HG03159 (cell line): ENCODE results near the gene TAS1R3.
"Not testable (repeated sequence)": the region's sequence is repeated elsewhere in the genome, so short reads cannot be mapped to it uniquely, and the experiment has no call there.

ENCODE experiments used
- ATAC-seq: cut with Tn5 transposase; IDR thresholded peaks from one replicate; pipeline ENCODE4 v1.9.1; 2021; ENCODE audit warnings: mild to moderate bottlenecking, moderate library complexity; ENCODE audit not compliant: unreplicated experiment

TAS1R3 gene

GRCh38 chr1:1307923-1308755, 22.9 kb upstream of the TAS1R3 start, which contains the start of the genes ACAP3 and PUSL1:
Gene ACAP3 (minus strand): TSS chr1:1307930. CDS start chr1:1307815, 115 bp downstream.
Gene PUSL1 (plus strand): TSS chr1:1308597. CDS start chr1:1308644, 47 bp downstream.
- ATAC-seq, result peak; percentile 59

DNA sequence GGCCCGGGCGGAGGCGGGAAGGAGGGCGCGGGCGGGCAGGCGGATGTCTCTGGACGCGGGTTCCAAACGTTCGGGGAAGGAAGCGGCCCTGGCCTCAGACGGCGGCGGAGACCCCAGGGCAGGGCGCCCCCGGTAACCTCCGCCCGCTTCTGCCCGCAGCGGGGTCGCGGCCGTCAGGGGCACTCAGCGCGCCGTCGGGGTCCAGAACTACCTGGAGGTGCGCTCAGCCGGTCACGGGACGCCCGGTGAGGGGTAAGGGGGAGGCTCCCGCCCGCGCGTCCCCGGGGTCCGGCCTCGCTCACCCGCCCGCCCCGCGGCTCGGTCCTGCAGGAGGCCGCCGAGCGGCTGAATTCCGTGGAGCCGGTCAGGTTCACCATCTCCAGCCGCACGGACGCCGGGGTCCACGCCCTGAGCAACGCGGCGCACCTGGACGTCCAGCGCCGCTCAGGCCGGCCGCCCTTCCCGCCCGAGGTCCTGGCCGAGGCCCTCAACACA, 22.3 kb upstream of the TAS1R3 start:
- ATAC-seq, result peak; percentile 0

- ATAC-seq, result no peak
Measured at GRCh38 chr1:1309251-1310108, 21.6 kb upstream of the TAS1R3 start.

DNA sequence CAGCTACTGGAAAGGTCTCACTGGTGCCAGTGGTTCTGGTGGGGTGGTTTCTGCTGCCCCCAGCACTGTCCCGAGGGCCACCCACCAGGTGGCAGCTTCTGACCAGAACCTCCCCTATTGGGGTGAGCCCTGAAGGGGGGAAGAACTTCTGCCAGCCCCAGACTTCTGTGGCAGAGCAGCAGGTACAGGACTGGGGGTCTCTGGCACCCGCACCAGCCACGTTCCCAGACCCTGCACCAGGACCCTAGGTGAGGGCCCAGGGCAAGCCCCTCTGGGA, 21.0 kb upstream of the TAS1R3 start:
- no peak for ATAC-seq

DNA sequence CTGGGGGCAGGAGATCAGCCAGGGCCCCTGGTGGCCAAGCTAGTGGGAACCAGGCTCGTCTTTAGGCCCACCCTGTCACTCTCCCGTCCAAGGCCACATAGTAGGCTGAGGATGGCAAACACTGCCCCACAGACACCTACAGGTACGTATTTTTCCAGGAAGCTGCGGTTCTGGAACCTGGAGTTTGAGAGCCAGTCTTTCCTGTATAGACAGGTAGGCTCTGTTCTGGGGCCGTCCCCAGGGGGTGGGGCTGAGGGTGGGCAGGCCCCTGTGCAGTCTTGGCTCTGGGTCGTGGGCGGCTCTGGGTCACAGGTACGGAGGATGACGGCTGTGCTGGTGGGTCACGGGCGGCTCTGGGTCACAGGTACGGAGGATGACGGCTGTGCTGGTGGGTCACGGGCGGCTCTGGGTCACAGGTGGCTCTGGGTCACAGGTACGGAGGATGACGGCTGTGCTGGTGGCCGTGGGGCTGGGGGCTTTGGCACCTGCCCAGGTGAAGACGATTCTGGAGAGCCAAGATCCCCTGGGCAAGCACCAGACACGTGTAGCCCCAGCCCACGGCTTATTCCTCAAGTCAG, 20.5 kb upstream of the TAS1R3 start:
- no peak for ATAC-seq

- no peak for ATAC-seq
Measured at GRCh38 chr1:1311107-1312104, 19.7 kb upstream of the TAS1R3 start.

DNA sequence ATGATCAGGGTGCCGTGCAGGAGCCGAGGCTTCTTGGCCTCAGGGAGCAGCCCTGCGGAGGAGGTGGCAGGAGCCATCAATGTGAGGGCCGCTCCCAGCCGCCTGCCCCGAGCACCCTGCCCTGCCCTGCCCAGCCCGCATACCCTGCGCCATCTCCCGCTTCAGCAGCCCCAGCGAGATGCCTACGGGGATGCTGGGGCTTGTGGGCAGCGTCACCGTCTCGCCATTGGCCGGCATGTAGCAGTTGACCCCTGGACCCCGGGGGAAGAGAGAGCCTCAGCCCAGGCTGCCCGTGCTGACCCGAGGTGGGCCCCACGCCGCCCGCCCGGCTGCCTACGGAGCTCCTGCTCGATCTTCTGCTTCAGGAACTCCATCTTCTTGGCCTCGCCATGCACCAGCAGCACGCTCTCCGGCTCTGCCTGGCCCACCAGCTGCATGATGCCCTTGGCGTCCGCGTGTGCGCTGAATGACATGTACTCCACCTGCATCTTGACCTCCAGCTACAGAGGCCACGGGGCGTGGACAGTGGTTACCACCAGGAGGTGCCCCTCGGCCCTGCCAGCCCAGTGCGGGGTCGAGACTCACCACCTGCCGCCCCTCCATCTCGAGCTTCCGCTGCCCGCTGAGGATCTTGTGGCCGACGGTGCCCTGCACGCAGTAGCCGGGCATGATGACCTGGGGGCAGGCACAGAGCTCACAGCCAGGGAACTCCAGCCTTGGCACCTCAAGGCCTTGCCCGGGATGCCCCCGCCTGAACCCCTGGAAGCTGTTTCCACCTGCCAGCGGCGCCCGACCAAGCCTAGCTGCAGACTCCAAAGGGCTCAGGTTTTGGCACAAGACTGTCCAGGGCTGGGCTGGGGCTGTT, 18.4 kb upstream of the TAS1R3 start:
- no peak for ATAC-seq

DNA sequence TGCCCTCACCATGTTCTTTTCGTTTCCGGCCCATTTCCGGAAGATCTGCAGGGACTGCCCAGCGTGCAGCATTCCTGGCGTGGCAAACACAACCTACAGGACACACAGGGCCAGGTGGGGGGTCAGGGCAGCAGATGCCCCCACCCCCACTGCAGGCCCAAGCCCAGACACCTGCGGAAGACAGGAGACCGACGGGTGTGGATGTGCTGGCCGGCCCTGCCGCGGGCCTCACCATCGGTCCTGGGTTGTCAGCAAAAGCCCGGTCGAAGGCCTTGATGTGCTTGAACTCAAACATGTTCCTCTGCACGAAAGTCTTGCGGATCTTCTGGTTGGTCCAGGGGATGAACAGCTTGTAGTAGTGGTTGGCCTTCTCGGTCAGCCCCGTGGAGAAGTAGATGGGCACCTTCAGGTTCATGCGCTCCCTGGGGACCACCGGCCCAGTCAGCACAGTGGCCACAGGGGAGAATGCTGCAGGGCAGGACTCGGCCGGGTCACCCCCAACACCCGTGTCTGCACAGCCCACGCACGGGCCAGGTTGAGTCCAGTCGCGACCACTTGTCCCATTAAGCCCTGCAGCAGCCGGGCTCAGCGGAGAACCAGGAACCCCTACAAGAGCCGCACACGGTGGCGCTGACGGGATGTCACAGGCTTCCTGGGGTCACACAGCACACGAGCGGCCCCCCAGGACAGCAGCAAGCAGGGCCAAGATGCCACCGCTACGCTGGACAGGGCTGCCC, 17.4 kb upstream of the TAS1R3 start:
- ATAC-seq, result no peak

DNA sequence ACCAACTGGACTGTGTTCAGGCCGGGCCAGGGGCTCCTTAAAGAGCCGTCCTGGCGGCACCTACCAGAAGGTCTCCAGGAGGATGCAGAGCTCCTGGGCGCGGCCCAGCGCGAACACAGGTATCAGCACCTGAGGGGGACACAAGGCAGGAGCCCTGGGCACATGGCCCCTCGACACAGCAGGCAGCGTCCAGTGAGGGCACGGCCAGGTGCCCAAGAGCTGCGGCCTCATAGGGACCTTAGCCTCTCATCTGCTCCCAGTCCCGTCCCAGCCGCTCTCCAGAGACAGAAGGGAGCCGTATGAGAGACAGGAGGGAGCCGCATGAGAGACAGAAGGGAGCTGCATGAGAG, 16.9 kb upstream of the TAS1R3 start:
- no peak for ATAC-seq

DNA sequence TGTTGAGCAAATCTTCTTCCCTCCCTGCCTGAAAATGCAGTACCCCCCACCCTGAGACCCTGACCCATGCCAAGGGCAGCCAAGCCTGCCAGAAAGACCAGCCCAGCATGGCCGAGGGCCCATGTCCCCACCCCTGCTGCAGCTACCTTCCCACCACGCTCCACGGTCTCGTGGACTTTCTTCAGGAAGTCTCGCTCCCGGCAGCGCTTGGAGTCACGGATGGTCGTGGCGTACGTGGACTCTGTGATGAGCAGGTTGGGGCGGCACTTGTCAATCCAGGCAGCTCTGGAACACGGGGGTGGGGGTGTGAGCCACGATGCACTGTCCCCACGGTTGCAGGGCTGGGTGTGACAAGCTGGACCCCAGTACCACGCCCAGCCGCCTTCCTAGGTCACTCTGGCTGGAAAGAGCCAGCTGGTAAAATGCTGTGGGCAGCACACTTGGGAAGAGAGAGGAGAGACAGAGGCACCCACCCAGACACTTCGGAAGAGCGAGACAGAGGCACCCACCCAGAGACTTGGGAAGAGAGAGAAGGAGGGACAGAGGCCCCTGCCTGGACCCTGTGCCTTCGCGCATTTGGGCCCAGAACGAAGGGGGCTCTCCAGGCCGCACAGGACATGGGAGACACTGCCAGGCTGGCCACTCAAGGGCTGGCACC, 16.3 kb upstream of the TAS1R3 start:
- ATAC-seq, result no peak

- ATAC-seq, result no peak
Measured at GRCh38 chr1:1315435-1315954, 15.6 kb upstream of the TAS1R3 start.

DNA sequence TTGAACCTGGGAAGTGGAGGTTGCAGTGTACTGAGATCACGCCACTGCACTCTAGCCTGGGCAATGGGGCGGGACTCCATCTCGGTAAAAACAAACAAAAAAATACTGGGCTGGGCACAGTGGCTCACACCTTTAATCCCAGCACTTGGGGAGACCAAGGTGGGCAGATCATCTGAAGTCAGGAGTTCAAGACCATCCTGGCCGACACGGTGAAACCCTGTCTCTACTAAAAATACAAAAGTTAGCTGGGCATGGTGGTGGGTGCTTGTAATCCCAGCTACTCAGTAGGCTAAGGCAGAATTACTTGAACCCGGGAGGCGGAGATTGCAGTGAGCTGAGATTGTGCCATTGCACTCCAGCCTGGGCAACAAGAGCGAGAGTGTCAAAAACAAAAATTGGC, 14.9 kb upstream of the TAS1R3 start:
- not testable (repeated sequence) for ATAC-seq

GRCh38 chr1:1317420-1317819, 13.7 kb upstream of the TAS1R3 start:
- no peak for ATAC-seq

DNA sequence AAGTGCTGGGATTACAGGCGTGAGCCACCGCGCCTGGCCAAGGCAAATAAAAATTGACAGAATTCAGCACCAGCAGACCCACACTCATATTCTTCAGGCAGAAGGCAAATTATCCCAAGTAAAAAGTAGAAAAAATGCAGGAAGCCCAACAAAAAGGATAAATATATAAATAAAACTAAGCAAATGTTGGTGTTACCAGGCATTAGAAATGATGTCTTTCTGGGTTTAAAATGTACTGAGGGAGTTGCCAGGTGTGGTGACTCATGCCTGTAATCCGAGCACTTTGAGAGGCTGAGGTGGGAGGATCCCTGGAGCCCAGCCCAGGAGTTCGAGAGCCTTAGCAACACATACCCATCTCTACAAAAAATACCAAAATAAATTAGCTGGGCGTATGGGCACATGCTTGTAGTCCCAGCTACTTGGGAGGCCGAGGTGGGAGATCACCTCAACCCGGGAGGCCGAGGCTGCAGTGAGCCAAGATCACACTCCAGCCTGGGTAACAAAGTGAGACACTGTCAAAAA, 12.9 kb upstream of the TAS1R3 start:
- ATAC-seq, result no peak

DNA sequence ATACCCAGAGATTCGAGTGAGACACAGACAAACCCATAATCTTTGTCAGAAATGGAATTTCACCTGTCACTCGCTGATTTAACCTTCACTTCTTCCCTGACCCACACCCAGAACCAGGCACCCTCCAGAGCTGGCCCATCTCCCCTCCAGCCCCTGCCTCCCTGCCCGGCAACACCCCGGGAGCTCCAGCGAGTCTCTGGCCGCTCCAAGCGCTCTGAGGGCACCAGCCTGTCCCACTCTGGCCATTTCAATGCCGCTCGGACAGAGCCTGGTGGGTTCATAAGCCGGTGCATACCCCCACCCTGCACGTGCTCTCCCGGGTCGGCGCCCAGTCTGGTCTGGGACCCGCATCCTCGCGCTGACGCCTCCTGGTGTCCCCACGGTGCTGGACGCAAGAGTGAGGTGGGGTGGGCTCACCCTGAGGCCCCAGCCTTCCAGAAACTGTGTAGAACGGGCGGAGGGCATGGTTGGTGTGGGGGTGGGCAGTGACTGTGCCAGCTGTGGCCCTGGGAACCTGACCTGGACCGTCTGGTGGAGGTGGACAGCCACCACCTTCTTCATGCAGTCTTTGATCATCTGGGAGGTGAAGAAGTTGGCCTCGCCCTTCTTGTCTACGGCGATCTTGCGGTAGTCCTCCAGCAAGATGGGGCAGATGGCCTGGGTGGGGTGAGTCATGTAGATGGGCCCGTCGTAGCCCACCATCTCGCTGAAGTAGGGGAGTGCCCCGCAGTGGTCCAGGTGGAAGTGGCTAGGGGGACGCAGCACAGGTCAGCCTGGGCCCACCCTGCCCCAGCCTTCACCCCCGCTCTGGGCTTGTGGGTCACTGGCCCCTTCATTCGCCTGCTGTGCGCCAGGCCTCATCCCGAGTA, 12.1 kb upstream of the TAS1R3 start:
- ATAC-seq, result no peak

DNA sequence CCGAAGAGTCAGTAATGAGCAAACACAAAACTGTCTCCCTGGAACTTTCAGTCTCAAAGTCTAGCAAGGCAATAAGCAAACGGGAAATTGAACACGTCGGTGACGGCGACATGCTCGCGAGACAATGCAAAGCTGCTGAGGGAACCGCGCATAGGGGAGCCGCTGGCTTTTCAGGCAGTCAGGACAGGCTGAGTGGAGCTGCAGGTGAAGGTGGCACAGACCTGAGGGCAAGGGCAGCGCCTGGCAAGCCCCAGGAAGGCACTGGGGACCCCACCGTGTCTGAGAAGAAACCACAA, 11.5 kb upstream of the TAS1R3 start:
- no peak for ATAC-seq
